ENCODE measurements around the gene DCLK2.

The DCLK2 gene

DNA sequence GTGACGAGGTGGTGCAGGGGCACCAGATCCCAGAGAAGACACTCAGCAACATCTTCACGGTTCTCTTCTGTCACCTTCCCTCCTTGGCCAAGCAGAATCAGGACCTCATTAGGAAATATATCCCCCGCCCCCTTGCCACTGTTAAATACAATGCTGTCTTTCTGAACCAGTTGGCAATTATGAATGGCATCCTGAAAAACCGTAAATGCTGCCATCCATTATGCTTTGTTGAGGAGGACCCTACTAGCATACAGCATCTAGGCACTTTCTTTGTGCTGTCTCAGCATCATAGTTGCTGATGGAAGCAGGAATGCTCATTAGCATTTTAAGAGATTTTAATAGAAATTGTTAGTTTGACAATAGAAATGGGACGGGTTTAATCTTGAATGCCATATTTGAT lies 138.5 kb downstream of the DCLK2 start:
- no peak for DNase-seq (ENCODE audit: low read depth)
- no peak overlapping the region for H3K4me3 ChIP-seq (ENCODE audit: low read depth, low read length)
- no peak for TF ChIP-seq CTCF (conservative IDR thresholded peaks at IDR 0.05; ENCODE audit: low read depth, low read length)

DNA sequence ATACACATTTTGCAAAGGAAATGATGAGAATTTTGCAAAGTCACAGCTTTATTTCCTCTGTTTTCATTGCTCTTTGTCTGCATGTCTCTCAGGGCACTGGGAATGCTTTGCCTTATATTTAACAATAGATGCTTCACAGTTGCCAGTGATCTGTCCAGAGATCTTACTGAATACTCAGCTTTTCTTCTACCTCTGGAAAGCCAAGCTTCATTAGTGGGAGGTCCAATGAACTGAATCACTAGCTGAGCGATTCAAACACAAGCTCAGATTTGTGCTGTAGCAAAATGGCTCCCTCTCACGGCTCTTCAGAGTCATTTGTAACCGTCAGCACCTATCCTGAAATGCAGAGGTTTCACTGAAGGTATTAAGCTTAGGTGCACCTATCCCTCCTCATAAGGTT lies 138.9 kb downstream of the DCLK2 start:
- H3K4me3 ChIP-seq (ENCODE audit: low read depth, low read length), result no peak overlapping the region
- peak; percentile 91 for DNase-seq (ENCODE audit: low read depth)
- TF ChIP-seq CTCF (conservative IDR thresholded peaks at IDR 0.05; ENCODE audit: low read depth, low read length), result peak; percentile 78

- no peak for TF ChIP-seq CTCF (conservative IDR thresholded peaks at IDR 0.05; ENCODE audit: low read depth, low read length)
- DNase-seq (ENCODE audit: low read depth), result no peak
- no peak overlapping the region for H3K4me3 ChIP-seq (ENCODE audit: low read depth, low read length)
Measured at GRCh38 chr4:150217808-150218207, 139.6 kb downstream of the DCLK2 start.

DNA sequence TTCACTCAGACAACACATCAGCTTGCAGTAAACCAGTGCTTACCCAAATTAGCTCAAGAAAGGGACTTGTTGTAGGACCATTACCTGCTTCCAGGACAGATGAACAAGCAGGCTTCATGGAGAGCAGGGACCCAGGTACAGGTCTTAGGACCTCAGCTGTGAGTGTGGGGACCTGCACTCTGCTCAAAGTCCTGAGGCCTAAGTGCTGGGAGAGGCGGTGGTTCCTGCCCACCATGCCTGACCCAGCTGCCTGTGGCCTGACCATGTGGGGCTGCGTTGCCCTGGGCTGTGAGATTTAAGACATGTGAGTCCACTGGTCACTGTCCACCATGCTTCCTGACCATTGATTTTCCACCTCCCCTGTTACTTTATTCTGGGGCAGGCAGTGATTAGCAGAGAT lies 140.2 kb downstream of the DCLK2 start:
- no peak for DNase-seq (ENCODE audit: low read depth)
- no peak overlapping the region for H3K4me3 ChIP-seq (ENCODE audit: low read depth, low read length)
- no peak for TF ChIP-seq CTCF (conservative IDR thresholded peaks at IDR 0.05; ENCODE audit: low read depth, low read length)

- DNase-seq (ENCODE audit: low read depth), result no peak
- TF ChIP-seq CTCF (conservative IDR thresholded peaks at IDR 0.05; ENCODE audit: low read depth, low read length), result no peak
- no peak overlapping the region for H3K4me3 ChIP-seq (ENCODE audit: low read depth, low read length)
Measured at GRCh38 chr4:150219841-150220240, 141.6 kb downstream of the DCLK2 start.

DNA sequence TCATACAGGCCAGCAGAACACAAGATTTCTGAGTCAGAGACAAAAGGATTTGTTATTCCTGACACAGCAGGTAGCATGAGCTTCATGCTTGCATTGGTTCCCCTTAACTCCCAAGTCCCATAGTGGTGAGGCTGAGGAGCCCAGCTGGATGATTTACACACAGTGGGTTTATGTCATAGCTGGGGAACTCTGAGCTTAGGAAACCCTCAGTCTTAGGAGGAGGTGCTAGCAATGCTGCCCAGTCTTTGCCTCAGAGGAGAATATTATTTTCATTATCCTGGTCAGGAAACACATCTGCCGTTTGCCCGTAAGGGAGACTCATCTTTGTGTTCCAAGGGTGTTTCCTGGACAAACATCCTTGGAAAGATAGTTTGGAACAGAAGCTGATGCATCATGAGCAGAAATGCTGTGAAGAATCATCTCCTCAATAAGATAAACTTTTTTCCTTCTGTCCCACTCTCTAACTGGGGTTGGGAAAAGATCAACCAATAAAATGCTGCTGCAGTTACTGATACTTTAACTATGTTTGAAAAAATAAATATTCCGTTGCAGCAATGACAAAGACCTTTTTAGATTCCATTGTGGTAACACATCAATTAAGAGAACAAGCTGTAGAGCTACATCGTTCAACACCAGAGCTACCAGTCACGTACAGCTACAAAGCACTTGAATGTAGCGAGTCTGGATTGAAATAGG lies 146.8 kb downstream of the DCLK2 start:
- TF ChIP-seq CTCF (conservative IDR thresholded peaks at IDR 0.05; ENCODE audit: low read depth, low read length), result no peak
- H3K4me3 ChIP-seq (ENCODE audit: low read depth, low read length), result peak overlapping the region; percentile 38
- peak; percentile 99 for DNase-seq (ENCODE audit: low read depth)

GRCh38 chr4:150229520-150229919 lies 151.3 kb downstream of the DCLK2 start:
- no peak for TF ChIP-seq CTCF (conservative IDR thresholded peaks at IDR 0.05; ENCODE audit: low read depth, low read length)
- H3K4me3 ChIP-seq (ENCODE audit: low read depth, low read length), result no peak overlapping the region
- peak; percentile 71 for DNase-seq (ENCODE audit: low read depth)
